HG02798 (cell line): ENCODE data around the gene OR2V2.
"Not testable (repeated sequence)": the region's sequence is repeated elsewhere in the genome, so short reads cannot be mapped to it uniquely, and the experiment has no call there.

Experiments
- ATAC-seq: cut with Tn5 transposase; IDR thresholded peaks from one replicate; pipeline ENCODE4 v1.9.1; 2021; ENCODE audit warnings: mild to moderate bottlenecking; ENCODE audit not compliant: unreplicated experiment, poor library complexity

Gene OR2V2, protein sequence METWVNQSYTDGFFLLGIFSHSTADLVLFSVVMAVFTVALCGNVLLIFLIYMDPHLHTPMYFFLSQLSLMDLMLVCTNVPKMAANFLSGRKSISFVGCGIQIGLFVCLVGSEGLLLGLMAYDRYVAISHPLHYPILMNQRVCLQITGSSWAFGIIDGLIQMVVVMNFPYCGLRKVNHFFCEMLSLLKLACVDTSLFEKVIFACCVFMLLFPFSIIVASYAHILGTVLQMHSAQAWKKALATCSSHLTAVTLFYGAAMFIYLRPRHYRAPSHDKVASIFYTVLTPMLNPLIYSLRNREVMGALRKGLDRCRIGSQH

DNA sequence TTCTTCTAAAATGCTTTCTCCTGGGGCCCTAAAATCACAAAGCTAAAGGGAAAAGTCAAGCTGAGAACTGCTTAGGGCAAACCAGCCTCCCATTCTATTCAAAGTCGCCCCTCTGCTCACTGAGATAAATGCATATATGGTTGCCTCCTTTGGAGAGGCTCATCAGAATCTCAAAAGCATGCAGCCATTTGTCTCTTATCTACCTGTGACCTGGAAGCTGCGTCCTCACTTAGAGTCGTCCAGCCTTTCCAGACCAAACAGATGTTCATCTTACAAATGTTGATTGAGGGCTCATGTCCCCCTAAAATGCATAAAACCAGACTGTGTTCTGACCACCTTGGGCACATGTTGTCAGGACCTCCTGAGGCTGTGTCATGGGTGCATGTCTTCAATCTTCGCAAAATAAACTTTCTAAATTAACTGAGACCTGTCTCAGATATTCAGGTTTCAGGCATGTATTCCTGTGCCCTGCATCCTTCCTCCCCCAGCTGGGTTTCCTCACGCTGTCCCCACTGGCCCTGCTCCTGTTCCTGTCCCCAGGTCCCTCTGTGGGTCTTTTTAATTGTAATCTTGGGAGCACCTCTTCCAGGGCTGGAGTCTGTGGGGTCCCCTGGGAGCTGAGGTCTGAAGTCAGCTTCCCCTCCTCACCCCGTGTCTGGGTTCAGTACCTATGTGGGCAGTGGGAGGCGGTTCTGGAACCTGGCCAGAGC lies at the start of gene OR2V2:
Gene OR2V2, plus strand, starts transcription at position 660 of the 710 bp plus-strand sequence. CDS start 7,357 bp downstream, outside the sequence.
- not testable (repeated sequence) for ATAC-seq

DNA sequence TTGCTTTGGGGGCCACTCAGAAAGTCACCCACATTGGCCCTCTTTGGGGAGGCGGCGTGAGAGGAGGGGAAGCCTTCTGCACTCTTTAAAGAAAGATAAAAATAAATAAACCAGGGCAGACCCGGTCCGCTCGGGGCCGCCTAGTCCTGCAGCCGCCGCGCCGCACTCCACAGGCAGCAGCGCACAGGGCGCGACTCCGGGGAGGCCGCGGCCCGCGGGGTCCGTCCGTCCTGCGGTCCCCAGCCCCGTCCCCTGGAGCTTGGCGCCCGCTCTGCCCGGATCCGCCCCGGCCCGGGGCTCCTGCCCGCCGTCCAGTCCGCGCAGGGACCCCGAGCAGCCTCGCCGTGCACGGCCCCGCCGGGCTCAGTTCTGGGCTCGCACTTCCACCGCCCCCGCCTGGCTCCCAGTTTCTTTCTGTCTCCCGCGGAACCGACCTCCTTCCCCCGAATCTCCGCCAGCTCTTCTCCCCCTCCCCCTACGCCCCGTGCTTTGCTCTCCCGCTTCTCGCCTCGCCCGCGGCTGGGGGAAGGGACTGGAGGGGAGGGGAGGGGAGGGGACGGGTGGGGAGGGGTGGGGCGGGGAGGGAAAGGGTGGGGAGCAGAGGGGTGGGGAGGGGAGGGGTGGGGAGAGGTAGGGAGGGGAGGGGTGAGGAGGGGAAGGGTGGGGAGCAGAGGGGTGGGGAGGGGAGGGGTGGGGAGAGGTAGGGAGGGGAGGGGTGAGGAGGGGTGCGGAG lies 49.5 kb upstream of the OR2V2 start:
- not testable (repeated sequence) for ATAC-seq

DNA sequence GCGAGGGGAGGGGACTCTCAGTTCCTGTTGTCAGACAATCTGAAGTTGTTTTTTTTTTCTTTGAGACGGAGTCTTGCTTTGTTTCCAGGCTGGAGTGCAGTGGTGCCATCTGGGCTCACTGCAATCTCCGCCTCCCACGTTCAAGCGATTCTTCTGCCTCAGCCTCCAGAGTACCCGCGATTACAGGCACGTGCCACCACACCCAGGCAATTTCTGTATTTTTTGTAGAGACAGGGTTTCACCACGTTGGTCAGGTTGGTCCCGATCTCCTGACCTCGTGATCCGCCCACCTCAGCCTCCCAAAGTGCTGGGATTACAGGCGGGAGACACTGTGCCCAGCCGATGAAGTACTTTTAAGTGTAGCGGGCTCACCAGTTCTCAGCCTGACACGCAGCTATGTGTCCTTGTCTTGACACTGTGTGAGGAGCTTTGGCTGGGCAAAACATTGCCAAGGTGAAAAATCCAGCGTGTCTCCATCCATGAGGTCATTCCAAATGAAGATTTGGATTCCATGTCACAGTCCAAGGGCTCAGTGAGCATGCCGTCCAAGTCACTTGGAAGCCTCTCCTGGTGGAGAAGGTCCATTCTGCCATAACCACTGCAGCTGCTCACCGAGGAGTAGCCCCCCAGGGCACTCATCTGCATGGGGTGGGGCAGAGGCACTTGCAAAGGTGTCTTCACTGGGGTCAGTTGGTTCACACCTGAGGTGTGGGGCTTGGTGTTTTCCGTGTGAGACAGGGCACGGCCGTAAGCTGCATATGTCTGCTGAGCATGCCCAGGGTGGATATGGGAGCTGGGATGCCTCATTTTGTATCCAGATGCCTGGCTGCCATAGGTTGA lies 48.4 kb upstream of the OR2V2 start:
- ATAC-seq, result no peak

DNA sequence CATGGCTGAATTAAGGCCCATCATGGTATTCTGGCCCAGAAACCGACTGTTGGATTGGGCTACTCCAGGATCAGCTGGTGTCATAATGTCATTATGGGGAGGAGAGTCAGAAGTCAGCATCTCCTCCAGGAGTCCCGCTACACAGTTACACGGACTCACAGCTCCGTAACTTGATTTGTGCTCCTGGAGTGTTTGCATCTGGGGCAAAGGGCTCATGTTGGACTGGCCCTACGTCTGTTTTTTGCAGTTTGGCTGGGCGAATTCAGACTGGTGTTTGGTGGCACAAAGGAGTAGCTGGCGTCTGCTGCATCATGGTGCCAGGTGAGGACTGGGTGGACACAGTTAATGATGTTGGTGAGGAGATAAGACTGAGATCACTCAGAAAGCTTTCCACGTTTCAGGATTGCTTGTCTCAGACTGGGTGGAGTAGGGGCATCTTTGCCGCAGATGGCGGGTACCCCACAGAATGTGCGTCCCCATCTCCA lies 47.7 kb upstream of the OR2V2 start:
- no peak for ATAC-seq

DNA sequence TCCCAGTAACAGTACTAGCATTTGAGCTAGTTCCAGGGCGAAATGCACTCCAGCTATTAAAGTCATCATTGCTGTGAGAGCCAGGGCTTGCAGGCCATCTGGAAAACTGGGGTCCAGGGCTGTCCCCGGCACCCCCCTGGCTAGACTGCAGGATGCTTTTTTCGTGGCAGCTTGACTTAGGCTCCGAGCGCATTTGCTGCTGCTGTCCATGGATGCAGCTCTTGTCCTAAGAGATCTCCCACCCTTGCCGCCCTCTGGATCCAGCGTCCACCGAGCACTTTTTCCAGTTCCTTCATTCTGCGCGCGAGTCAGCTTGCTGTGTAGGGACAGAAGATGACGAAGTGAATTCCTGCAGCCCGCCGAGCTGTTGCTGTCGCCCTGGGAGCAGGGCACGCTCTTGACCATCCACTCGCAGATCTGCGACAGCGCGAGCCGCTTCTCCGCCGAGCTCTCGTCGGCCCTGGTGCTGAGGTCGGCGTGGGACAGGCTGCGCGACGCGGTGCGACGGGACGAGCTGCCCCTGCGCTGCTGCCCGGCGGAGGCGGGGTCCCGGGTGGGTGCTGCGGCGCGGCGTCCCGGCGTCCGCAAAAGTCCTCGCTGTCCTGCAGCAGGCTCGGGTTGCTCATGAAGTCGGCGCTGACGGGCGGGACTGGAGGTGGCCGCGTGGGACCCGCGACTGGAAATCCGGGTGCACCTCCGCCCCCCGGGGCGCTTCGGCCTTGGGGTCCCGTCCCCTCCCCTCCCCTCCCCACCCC lies 47.1 kb upstream of the OR2V2 start:
- no peak for ATAC-seq

DNA sequence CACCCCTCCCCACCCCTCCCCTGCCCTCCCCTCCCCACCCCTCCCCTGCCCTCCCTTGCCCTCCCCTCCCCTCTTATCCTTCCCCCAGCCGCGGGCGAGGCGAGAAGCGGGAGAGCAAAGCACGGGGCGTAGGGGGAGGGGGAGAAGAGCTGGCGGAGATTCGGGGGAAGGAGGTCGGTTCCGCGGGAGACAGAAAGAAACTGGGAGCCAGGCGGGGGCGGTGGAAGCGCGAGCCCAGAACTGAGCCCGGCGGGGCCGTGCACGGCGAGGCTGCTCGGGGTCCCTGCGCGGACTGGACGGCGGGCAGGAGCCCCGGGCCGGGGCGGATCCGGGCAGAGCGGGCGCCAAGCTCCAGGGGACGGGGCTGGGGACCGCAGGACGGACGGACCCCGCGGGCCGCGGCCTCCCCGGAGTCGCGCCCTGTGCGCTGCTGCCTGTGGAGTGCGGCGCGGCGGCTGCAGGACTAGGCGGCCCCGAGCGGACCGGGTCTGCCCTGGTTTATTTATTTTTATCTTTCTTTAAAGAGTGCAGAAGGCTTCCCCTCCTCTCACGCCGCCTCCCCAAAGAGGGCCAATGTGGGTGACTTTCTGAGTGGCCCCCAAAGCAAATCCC lies 46.2 kb upstream of the OR2V2 start:
- not testable (repeated sequence) for ATAC-seq

DNA sequence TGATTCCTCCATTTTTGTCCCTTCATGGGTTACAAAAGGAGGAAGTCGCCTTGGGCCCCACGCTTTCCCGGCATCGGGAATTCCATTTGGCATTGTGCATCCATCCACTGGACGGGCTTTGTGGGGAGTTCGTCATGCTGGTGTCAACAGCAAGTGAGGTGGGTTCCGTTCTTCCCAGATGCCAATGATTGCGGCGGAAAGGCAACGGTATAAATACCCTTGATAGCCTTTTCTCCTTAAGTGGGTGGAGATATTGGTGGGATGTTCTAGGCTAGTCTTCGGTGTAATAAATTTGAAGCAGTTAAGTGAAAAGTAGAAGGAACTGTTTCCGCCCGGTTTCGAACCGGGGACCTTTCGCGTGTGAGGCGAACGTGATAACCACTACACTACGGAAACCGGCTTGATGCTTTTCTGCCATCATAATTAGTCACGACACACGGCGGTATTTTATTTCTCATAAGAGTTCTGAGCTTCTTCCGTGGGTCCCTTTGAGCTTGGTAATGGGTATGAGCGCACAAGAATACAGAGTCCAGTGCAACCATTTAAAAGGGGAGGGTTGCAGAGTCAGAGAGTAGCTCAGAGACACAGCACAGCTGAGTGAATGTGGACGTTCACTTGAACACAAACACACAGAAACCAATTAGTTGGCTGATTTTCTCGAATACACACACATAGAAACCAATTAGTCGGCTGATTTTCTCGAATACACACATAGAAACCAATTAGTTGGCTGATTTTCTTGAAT lies 45.3 kb upstream of the OR2V2 start:
- not testable (repeated sequence) for ATAC-seq

DNA sequence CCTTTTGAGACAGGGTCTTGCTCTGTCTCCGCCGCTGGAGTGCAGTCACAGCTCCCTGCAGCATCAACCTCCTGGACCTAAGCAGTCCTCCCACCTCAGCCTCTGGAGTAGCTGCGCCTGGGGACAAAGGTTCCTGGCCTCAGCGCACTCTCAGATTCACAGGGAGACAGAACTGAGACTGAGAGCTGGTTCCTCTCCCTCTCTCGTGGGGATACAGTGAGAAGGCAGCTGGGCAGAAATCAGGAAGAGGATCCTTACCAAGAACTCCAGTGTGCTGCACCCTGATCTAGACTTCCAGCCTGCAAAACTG lies 43.2 kb upstream of the OR2V2 start:
- ATAC-seq, result not testable (repeated sequence)

DNA sequence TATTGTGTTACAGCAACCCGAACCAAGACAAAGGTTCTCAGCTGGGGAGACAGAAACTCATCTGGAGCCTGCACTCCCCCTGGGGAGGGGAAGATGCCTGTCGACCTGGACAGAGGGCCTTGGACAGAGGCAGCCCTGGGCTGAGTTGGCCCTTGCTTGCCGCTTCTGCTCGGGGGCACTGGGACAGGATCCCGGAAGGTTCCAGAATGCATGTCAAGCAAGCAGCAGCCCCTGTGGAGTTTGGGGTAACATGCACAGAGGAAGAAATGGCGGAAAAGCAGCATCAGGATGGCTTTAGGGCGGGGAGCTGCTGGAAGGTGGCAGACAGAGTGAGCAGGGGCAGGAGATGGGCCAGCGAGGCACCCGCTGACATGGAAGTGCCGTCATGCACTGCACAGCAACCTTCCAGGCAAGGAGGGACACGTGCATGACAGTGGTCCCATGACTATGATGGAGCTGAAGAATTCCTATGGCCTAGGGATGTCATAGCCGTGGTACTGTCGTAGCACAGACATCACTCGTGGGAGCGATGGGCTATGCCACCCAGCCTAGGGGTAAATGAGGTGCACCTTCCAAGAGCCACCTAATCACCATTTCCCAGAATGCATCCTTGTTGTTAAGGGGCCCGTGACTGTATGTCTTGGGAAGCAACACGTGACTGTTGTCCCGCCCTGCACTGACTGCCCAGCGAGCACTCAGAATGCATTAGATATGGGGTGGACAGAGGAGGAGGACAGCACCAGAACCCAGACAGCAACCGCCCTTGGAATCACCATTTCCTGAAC lies 42.6 kb upstream of the OR2V2 start:
- not testable (repeated sequence) for ATAC-seq

DNA sequence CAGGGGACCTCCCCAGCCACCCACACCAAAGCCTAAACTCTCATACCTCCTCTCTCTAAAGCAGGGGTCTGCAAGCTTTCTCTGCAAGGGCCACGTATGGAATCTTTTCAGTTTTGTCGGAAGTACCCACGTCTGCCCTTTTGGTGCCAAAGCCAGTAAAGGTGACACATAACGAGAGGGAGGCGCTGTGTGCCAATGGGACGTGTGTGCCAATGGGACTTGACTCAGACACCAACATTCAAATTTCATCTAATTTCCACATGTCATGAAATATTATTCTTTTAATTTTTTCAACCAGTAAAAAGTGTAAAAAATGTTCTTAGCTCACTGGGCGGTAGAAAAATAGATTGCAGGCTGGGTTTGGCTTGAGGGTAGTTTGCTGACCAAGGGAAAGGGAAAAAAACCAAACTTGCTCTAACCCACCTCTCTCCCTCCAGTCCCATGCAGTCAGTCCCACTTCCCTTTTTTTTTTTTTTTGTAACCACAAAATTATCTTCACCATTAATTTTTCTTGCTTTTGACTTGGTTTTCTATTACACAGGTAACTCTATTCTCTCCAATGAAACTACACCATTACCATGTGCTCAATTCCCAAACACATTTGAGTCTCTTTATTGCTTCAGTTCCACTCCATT lies 41.9 kb upstream of the OR2V2 start:
- ATAC-seq, result no peak

DNA sequence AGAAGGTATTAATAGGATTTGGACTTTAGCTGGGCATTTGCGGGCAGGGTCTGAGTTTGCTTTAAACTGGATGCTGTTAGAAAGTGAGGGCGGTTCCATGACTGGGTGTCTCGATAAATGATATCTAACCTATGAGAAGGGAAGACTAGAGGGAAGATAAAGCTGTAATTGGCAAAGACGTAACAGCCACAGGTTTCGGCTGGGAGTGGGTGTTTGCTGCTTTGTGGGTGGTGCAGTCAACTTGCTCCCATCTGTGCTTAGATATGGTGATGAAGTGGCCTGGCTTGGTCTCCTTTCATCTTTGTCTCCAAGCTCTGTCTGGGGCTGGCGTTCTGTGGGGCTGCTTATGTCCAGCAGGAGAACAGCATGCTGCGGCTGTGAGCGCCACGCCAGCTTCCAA lies 39.7 kb upstream of the OR2V2 start:
- no peak for ATAC-seq

DNA sequence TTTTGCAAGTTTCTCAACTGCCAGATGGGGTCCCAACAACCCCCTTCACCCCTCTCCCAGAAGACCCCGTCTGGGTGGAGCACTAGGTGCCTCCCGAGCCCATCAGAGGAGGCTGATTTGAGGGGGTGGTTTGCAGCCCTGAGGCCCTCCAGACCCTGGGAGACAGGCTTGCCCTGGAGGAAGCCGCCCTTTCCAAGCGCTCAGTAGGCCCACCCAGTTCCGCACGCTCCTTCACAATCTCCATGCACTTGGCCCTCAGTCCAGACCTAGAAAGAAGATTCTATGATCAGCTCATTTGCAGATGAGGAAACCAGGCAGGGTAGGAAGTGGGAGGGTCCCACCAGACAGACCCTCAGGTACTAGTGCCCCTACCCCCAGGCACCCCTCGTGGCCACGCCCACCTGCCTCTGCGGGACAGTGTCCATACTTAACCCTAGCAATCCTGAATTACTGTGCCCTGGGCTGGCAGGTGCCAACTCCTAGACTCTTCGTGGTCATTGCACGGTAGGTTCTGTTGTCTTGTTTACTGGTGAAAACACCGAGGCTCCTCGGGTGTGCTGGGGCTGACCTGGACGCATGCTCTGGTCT lies 38.7 kb upstream of the OR2V2 start:
- ATAC-seq, result no peak

DNA sequence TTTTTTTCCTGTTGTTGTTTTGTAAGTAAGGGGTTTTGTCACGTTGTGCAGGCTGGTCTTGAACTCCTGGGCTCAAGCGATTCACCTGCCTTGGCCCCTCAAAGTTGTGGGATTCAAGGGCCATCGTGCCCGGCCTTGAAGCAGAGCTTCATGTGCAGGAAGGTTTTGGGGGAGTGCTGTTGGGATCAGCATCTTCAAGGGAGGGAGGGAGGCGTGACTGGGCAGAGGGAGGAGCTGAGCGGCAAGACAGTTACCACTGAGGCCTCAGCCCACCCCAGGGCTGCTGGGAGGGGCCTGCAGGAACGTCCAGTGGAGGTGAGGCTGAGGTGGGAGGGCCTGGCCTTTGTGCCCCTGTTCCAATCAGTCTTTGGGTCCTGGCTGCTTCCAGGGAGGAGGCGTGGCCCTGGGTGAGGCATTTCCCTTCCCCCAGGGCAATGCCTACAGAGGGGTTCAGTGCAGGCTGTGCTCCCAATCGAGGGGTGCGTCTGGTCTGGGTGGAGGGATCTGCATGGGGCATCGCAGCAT lies 37.8 kb upstream of the OR2V2 start:
- ATAC-seq, result no peak

DNA sequence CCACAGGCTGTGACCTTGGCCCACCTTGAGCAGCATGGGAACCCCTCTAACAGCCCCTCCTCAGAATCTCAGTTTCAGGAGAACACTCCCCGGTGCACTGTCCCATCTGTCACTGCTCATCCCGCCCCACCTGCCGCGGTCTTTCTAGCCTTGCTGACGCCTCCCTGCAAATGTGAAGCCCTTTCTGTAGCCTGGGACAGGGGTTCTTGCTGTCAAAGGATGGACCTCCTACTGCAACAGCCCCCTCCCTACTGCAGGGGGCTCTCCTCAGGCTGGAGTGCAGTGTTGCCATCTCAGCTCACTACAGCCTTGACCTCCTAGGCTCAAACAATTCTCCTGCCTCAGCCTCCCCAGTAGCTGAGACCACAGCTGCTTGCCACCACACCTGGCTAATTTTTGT lies 36.4 kb upstream of the OR2V2 start:
- no peak for ATAC-seq

DNA sequence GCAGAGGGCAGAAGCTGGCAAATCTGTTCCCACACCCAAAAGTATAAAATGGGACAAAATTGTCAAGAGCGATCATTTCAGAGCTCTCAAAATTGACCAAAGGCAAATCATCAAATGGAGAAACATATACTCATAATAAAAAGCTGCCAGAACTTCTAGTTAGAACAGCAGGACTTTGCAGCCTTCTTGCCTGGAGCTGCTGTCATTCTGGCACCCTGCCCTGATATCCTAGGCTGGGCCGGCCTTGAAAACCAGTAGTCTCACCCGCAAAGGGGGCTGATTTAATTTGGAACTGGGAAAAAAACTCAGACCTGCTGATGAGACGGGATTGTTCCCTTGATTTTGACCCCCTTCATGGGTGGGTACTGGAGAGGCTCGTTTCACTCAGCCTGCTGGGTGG lies 34.9 kb upstream of the OR2V2 start:
- ATAC-seq, result no peak

DNA sequence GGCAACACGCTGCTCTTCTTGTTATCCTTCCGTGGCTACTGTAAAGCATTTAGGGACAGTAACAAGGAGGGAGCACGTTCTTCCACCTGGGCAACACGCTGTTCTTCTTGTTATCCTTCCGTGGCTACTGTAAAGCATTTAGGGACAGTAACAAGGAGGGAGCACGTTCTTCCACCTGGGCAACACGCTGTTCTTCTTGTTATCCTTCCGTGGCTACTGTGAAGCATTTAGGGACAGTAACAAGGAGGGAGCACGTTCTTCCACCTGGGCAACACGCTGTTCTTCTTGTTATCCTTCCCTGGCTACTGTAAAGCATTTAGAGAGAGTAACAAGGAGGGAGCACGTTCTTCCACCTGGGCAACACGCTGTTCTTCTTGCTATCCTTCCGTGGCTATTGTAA lies 33.8 kb upstream of the OR2V2 start:
- ATAC-seq, result not testable (repeated sequence)
